ENCODE data around the gene GAMT.
"Not testable (repeated sequence)": the region's sequence is repeated elsewhere in the genome, so short reads cannot be mapped to it uniquely, and the experiment has no call there.

The GAMT gene

GRCh38 chr19:1433119-1434039 is 32.0 kb upstream of the GAMT start:
- DNase-seq = no peak

- DNase-seq = no peak
These were observed 31.2 kb upstream of the GAMT start for GRCh38 chr19:1432507-1432887.

- no peak for DNase-seq
These were observed 30.6 kb upstream of the GAMT start for GRCh38 chr19:1431759-1432506.

- DNase-seq = no peak
These were observed 28.9 kb upstream of the GAMT start for GRCh38 chr19:1430246-1430645.

GRCh38 chr19:1429750-1430149 is 28.4 kb upstream of the GAMT start:
- DNase-seq = no peak

GRCh38 chr19:1428738-1429391 is 27.5 kb upstream of the GAMT start:
- DNase-seq = no peak

- no peak for DNase-seq
These were observed 26.0 kb upstream of the GAMT start for GRCh38 chr19:1427221-1427920.

GRCh38 chr19:1426736-1427135 is 25.4 kb upstream of the GAMT start:
- DNase-seq = no peak

- DNase-seq = no peak
These were observed 24.6 kb upstream of the GAMT start for GRCh38 chr19:1425902-1426301.

- no peak for DNase-seq
These were observed 23.9 kb upstream of the GAMT start for GRCh38 chr19:1425102-1425837.

- no peak for DNase-seq
These were observed 23.0 kb upstream of the GAMT start for GRCh38 chr19:1424192-1424955.

- no peak for DNase-seq
These were observed 22.3 kb upstream of the GAMT start for GRCh38 chr19:1423436-1424191.

GRCh38 chr19:1422943-1423342 is 21.6 kb upstream of the GAMT start:
- no peak for DNase-seq

- no peak for DNase-seq
These were observed 21.0 kb upstream of the GAMT start for GRCh38 chr19:1422360-1422759.

GRCh38 chr19:1421958-1422305 is 20.6 kb upstream of the GAMT start:
- DNase-seq = no peak

- no peak for DNase-seq
These were observed 20.0 kb upstream of the GAMT start for GRCh38 chr19:1421218-1421957.

- no peak for DNase-seq
These were observed 19.2 kb upstream of the GAMT start for GRCh38 chr19:1420590-1420989.

GRCh38 chr19:1420085-1420484 is 18.7 kb upstream of the GAMT start:
- DNase-seq = not testable (repeated sequence)

- no peak for DNase-seq
These were observed 17.8 kb upstream of the GAMT start for GRCh38 chr19:1418951-1419738.

- DNase-seq = no peak
These were observed 17.1 kb upstream of the GAMT start for GRCh38 chr19:1418496-1418775.

Data from RPMI8226 (cell line).